GM18519 (cell line): ENCODE data around the gene POTEF.
"Not testable (repeated sequence)": the region's sequence is repeated elsewhere in the genome, so short reads cannot be mapped to it uniquely, and the experiment has no call there.

Experiments used
- ATAC-seq: cut with Tn5 transposase; IDR thresholded peaks from one replicate; pipeline ENCODE4 v1.9.1; 2021; ENCODE audit warnings: mild to moderate bottlenecking, moderate library complexity; ENCODE audit not compliant: unreplicated experiment, low FRiP score

POTEF gene

DNA sequence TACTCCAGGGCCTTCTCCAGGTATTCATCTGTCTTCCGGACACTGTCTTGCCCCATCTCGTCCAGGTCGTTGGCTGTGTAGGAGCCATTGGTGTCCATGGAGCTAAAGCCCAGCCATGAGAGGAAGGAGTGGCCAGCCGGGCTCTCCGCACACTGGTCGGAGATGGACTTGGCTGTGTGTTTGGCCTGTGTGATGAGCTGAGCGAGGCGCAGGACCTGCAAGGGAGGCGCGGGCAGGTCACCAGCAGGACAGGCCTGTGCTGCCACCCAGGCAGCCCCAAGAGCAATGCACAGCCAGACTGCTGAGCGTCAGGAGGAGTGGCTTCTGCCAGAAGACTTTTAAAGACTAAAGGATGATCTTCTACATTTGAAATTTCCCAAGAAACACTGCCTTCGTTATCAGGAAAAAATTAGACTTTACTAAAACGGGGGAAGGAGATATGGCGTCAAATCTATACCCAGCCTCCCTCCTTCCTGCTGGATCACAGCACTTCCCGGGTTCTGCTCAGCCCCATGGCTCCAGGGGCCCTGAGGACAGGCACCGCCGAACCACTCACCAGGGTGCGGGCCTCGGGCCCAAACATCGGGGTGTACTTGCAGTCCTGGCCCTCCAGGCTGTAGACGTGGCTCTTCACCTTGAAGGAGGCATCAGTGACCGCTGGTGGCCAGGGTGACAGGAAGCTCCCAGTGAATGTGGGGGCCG is 24.9 kb upstream of the POTEF start:
- not testable (repeated sequence) for ATAC-seq

GRCh38 chr2:130152816-130153595 is 24.0 kb upstream of the POTEF start:
- no peak for ATAC-seq

DNA sequence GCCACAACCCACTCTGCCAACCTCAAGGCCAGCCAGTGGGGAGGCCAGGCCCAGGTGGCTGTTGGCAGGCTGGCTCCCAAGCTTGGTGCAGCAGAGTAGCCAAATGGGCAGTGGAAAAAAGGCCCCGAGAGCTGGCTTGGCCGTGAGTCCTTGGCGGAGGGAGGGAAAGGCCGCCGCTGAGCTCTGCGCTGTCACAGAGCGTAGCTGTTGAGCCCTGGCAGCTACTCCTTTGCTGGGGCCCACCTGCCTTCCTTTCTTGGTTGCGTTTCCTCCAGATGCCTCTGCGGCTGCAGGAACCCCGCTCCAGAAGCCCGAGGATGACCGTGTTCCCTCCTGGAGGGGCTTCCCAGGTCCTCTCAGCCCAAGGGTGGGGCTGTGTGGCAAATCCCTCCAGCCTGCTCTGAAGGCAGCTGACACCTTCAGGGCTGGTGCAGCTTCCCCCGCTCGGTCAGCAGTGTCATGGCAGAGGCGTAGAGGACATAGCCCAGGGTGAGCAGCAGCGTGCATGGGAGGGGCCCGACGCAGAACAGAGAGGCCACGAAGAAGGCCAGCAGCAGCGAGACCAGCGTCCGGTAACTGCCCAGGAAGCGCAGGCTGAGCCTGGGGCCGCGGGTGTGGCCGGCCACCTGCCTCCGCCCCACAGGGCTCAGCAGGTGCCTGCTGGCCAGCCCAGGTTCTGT is 23.3 kb upstream of the POTEF start:
- not testable (repeated sequence) for ATAC-seq

- not testable (repeated sequence) for ATAC-seq
Measured at GRCh38 chr2:130151145-130151512, 22.1 kb upstream of the POTEF start.

GRCh38 chr2:130150181-130151144 is 21.4 kb upstream of the POTEF start:
- no peak for ATAC-seq

DNA sequence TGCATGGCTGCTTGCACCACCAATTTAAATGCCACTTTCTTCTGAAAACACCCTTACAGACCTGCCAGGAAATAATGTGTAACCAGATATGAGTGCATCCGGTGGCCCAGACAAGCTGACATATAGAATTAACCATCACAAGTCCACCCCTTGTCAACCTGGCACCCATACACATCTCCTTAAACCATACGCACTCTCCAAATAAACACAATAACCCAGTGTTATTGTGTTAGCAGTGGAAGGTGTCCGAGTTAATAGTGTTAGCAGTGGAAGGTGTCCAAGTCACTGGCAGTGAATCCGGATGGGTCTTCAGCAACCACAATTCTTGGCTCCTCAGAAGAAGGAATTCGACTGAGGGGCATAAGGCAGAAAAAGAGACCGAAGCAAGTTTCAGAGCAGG is 19.5 kb upstream of the POTEF start:
- ATAC-seq: not testable (repeated sequence)

GRCh38 chr2:130145006-130145414 is 16.0 kb upstream of the POTEF start, which contains the start of gene CCDC74B:
Gene CCDC74B, minus strand, starts transcription at chr2:130145112. Its CDS starts 116 bp downstream, at chr2:130144996.
- ATAC-seq: peak; percentile 92

DNA sequence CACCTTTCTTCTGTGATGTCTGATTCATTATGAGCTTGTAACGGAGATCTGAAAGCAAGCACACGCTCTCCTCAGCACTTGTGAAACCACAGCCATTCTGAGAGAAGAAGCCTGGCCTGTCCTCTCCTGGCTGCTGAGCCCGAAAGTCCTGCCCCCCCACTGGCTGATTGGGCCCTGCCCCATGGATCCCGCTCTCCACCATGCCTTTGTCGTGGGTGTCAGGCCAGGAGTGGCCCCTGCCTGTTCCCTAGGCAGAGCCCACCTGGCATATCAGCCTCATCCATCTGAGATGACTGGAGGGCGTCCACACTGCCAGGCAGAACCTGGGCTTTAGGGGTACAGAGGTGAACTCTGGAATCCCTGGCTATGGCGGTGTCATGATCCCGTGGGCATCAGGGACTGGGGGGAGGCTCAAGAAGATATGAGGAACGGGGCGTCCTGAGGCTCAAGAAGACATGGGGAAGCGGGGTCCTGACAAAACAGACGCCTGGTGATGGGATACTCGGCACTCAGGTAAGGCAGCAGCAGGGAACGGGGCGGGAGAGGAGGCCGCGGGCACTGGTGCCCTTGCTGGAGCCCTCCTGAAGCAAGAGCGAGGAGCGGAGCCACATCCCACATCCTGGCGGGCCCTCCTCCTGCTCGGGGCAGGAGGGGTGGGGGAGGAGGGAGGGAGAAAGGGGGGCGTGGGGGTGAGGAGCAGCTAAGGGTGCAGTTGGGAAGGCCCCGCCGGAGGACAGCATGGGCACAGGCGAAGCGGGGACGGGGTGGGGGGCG is 14.4 kb upstream of the POTEF start:
- not testable (repeated sequence) for ATAC-seq

GRCh38 chr2:130142396-130143265 is 13.6 kb upstream of the POTEF start:
- ATAC-seq: not testable (repeated sequence)

GRCh38 chr2:130141645-130142370 is 12.8 kb upstream of the POTEF start:
- not testable (repeated sequence) for ATAC-seq

- not testable (repeated sequence) for ATAC-seq
Measured at GRCh38 chr2:130141002-130141401, 12.0 kb upstream of the POTEF start.

DNA sequence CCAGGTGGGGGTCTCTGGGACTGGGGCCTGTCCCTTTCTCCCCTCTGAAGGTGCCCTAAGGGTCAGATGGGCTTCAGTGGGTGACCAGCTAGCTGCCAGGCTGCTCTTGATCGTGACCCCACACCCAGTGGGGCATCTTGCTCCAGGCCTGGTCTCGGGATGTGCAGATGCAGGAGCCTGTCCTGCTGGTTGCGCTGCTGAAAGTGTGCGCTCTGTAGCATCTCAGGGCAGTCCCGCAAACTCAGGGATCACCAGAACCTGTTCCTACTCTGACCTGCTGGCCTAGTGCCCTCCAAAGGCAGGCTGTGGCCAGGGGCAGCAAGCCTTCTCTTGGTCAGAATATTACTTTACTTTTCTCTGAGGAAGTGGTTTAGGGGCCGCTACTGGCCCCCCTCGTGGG is 11.5 kb upstream of the POTEF start:
- ATAC-seq: not testable (repeated sequence)

DNA sequence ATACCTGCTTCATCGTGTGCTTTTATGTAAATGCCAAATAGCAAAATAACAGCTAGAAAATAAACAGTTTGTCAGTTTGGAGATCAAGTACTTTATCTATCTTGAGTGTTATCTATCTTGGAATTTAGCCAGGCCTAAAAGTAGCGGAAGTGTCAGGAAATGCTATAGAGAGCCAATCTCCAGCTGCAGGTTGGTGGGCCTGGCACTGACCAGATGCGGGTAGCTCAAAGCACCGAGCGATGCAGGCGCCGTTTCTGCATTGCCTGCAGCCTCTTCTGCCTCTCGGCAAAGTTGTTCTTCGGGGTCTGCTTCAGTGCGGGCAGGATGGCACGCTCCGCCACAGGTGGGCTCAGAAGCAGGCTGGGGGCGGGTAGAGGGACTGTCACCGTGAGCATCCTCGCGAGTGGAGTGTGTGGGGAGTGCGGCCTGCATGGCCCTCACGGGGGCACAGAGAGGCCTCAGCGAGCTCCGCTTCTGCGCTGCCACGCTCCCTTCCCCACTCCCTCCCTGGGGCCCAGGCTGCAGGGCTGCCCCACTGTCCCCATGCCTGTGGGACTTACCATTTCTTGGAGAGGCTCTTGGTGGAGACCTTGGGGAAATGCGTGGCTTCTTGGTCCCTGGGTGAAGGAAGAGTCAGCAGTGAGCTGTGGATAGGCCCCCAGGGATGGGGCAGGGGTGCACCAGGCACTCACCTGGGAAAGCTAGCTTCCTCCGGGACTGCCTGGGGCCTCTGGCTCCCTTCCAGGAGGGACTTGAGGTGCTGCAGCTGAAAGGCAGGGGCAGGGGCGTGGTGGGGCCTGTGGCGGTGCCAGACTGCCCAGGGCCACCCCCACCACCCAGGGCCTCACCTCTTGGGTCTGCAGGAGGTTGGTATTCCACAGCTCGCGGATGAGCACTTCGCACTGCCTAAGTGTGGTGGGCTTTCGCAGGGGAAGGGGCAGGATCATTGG is 10.6 kb upstream of the POTEF start:
- not testable (repeated sequence) for ATAC-seq

DNA sequence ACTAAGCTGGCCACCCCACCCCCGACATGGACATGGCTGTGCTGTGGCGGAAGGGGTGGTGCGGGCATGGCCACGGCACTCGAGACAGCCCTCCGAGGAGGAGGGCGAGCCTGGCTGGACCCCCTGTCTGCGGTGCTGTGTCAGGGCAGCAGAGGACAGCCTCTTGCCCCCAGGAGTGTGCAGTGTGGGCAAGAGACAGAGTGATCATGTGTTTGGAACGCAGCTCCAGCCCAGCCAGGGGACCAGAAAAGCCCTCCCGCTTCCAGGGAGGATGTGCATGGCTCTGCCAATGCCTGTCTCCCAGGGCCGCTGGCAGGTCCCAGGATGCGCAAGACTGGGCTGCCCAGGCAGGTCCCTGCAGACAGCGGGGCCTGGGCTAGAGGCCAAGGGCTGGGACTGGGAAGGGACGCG is 9.8 kb upstream of the POTEF start:
- not testable (repeated sequence) for ATAC-seq

DNA sequence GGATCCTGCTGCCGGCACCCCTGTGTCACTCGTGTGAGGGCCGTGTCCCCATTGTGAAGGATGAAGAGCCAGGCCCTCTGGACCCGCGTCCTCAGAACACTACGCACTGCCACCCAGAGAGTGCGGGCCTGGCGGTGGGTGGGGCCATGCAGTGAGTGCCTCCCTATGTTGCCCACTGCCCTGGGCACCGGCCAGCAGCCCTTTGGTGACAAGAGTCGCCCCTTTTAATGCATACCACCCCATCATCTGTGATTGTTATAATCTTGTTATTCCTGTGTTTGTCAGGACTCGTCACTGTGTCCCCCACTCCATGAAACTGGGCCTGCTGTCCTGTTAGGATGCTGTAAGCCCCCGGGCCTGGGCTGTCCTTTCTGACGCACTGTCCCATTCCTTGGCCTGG is 9.3 kb upstream of the POTEF start:
- not testable (repeated sequence) for ATAC-seq

DNA sequence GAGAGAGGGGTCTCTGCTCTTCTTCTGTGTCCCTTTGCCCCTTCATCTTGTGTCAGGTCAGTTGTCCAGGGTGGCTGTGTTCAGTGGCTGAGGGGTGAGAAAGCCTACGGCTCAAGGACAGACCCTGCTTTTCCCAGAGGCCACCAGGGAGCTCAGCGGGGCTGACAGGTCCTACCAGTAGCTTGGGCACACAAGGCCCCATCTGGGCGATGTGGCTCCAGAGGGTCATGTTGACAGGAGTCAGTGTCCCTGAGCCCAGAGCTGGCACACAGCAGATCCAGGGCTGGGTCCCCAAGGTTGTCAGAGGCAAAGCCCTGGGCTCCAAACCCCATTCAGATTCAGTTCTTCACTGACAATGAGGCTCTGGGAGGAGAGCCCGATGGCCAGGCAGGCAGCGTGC is 8.1 kb upstream of the POTEF start:
- ATAC-seq: not testable (repeated sequence)

DNA sequence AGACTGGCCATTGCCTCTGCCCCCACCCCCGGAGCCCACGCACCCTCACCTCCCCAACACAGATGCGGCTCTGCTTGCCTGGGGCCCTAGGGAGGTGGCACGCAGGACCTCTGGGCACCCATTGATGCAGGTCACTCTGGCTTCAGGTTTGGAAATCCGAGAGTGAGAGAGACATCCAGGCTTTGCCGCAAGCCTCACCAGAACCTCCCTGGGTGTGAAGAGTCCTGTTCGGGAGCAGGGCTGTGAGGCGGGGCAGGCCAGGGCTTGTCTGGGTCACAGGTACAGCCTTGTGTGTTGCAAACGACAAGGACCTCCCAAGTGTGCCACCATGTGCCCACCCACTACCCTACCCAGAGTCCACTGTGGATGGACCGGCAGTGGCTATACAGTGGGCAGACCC is 7.5 kb upstream of the POTEF start:
- not testable (repeated sequence) for ATAC-seq
